ENCODE data around the gene SHC3. TPM values are rescaled to one million over a fixed set of nuclear protein-coding genes. Genes with fewer than 3 reads are reported as not detected.

The SHC3 gene
- total RNA-seq, 3 donors from 2014 or later (not counting 1 experiment from before 2014, with no cell fraction given), result 0.02 to 0.09 (median 0.08) TPM

- Mint-ChIP-seq H3K27me3 (ENCODE audit: low read depth in 2 of 2) (peaks cover 11 to 28% of the 10 kb centered on the region in 2 donors), H3K4me3 (no peak overlapping the region), H3K27ac (no peak overlapping the region), H3K36me3 (no peaks in the 10 kb centered on the region), H3K4me1 (no peaks in the 10 kb centered on the region), H3K9me3 (no peaks in the 10 kb centered on the region)
- no peak overlapping the region for H3K27ac ChIP-seq (ENCODE audit: low read length)
- WGBS (ENCODE audit: insufficient coverage), result 93% methylated on average over 5 of the region's 6 CpGs
- DNase-seq, result no peak
- ATAC-seq, result no peak
- intact Hi-C loops (cut with micrococcal nuclease), result no loop called here
- no peaks in the 10 kb centered on the region for H3K9me3 ChIP-seq (ENCODE audit: control insufficient read depth, insufficient read depth, low read length)
- no peaks in the 10 kb centered on the region for H3K36me3 ChIP-seq (ENCODE audit: control insufficient read depth, insufficient read depth, low read length)
- TF ChIP-seq, protein P1, sequence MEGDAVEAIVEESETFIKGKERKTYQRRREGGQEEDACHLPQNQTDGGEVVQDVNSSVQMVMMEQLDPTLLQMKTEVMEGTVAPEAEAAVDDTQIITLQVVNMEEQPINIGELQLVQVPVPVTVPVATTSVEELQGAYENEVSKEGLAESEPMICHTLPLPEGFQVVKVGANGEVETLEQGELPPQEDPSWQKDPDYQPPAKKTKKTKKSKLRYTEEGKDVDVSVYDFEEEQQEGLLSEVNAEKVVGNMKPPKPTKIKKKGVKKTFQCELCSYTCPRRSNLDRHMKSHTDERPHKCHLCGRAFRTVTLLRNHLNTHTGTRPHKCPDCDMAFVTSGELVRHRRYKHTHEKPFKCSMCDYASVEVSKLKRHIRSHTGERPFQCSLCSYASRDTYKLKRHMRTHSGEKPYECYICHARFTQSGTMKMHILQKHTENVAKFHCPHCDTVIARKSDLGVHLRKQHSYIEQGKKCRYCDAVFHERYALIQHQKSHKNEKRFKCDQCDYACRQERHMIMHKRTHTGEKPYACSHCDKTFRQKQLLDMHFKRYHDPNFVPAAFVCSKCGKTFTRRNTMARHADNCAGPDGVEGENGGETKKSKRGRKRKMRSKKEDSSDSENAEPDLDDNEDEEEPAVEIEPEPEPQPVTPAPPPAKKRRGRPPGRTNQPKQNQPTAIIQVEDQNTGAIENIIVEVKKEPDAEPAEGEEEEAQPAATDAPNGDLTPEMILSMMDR (IDR thresholded peaks at IDR 0.05), result no peak
- H3K4me1 ChIP-seq (ENCODE audit: control insufficient read depth, insufficient read depth, low read length), result no peaks in the 10 kb centered on the region
- no peak overlapping the region for H3K4me3 ChIP-seq (ENCODE audit: low read length)
- peaks cover 3% of the 10 kb centered on the region for H3K27me3 ChIP-seq (ENCODE audit: control insufficient read depth, insufficient read depth, low read length)
Observed at GRCh38 chr9:89010526-89011111, 168.0 kb downstream of the SHC3 start.

GRCh38 chr9:89010056-89010455, 168.6 kb downstream of the SHC3 start:
- ATAC-seq, result no peak
- WGBS (ENCODE audit: insufficient coverage), result 74% methylated on average over 10 of the region's 10 CpGs
- Histone ChIP-seq H3K4me3 (ENCODE audit: low read length) (no peak overlapping the region), H3K27ac (ENCODE audit: low read length) (no peak overlapping the region), H3K9me3 (ENCODE audit: control insufficient read depth, insufficient read depth, low read length) (no peaks in the 10 kb centered on the region), H3K4me1 (ENCODE audit: control insufficient read depth, insufficient read depth, low read length) (no peaks in the 10 kb centered on the region), H3K27me3 (ENCODE audit: control insufficient read depth, insufficient read depth, low read length) (peaks cover 1% of the 10 kb centered on the region), H3K36me3 (ENCODE audit: control insufficient read depth, insufficient read depth, low read length) (no peaks in the 10 kb centered on the region)
- Mint-ChIP-seq H3K9me3 (no peaks in the 10 kb centered on the region), H3K27ac (no peak overlapping the region), H3K4me3 (no peak overlapping the region), H3K4me1 (no peaks in the 10 kb centered on the region), H3K36me3 (no peaks in the 10 kb centered on the region), H3K27me3 (ENCODE audit: low read depth in 2 of 2) (peaks cover 11 to 29% of the 10 kb centered on the region in 2 donors)
- no peak for DNase-seq
- intact Hi-C loops (cut with micrococcal nuclease), result no loop called here
- TF ChIP-seq, protein P1 (IDR thresholded peaks at IDR 0.05), result no peak

GRCh38 chr9:89009546-89009840, 169.1 kb downstream of the SHC3 start:
- no peak overlapping the region for H3K27ac Mint-ChIP-seq
- H3K36me3 Mint-ChIP-seq, result no peaks in the 10 kb centered on the region
- Histone ChIP-seq H3K4me3 (ENCODE audit: low read length) (no peak overlapping the region), H3K36me3 (ENCODE audit: control insufficient read depth, insufficient read depth, low read length) (no peaks in the 10 kb centered on the region), H3K4me1 (ENCODE audit: control insufficient read depth, insufficient read depth, low read length) (no peaks in the 10 kb centered on the region), H3K27ac (ENCODE audit: low read length) (no peak overlapping the region), H3K27me3 (ENCODE audit: control insufficient read depth, insufficient read depth, low read length) (no peaks in the 10 kb centered on the region), H3K9me3 (ENCODE audit: control insufficient read depth, insufficient read depth, low read length) (no peaks in the 10 kb centered on the region)
- H3K4me3 Mint-ChIP-seq, result no peak overlapping the region
- DNase-seq, result no peak
- 90% methylated on average over 9 of the region's 9 CpGs for WGBS (ENCODE audit: insufficient coverage)
- intact Hi-C loops (cut with micrococcal nuclease), result no loop called here
- H3K9me3 Mint-ChIP-seq, result no peaks in the 10 kb centered on the region
- TF ChIP-seq, protein P1 (IDR thresholded peaks at IDR 0.05), result no peak
- H3K4me1 Mint-ChIP-seq, result no peaks in the 10 kb centered on the region
- H3K27me3 Mint-ChIP-seq (ENCODE audit: low read depth in 2 of 2), result peaks cover 8 to 29% of the 10 kb centered on the region in 2 donors
- ATAC-seq, result no peak

Data from natural killer cell (primary cell).